GM12878 (cell line): ENCODE results near the gene DSEL.

ENCODE experiments used
- CTCF ChIP-seq, 3 experiments: IDR thresholded peaks in 2 of 3; conservative IDR thresholded peaks in 1 of 3; 2 replicates each; pipeline ENCODE4 v1.5.1; 2011; ENCODE audit warnings: low read depth in 3 of 3, low read length in 3 of 3, mild to moderate bottlenecking in 3 of 3, control low read depth in 2 of 3, moderate library complexity in 2 of 3, inconsistent platforms in 1 of 3, mixed read lengths in 1 of 3; ENCODE audit not compliant: control insufficient read depth in 2 of 3, insufficient read depth in 1 of 3; ENCODE audit errors: extremely low read depth in 1 of 3
- ETV6 ChIP-seq, 2 experiments: fragments of 450-650 bp in 1 of 2; IDR thresholded peaks in 1 of 2; conservative IDR thresholded peaks in 1 of 2; 2 replicates each; pipeline ENCODE4 v1.6.1; 2014; ENCODE audit warnings: antibody characterized with exemption in 1 of 2, borderline replicate concordance in 1 of 2, low read depth in 1 of 2, mild to moderate bottlenecking in 1 of 2, moderate library complexity in 1 of 2
- PBX3 ChIP-seq: IDR thresholded peaks from 2 replicates; pipeline ENCODE4 v1.6.1; 2011; ENCODE audit warnings: mild to moderate bottlenecking, low read depth, low read length, moderate library complexity; ENCODE audit not compliant: insufficient replicate concordance
- RAD21 ChIP-seq: IDR thresholded peaks from 2 replicates; pipeline ENCODE4 v1.6.1; 2011; ENCODE audit warnings: mild to moderate bottlenecking, low read depth, low read length, moderate library complexity; ENCODE audit not compliant: insufficient read depth

GRCh38 chr18:67496469-67496868, 20.1 kb downstream of the DSEL start:
- TF ChIP-seq CTCF (IDR thresholded peaks at IDR 0.05 in 2 of 3, conservative IDR thresholded peaks at IDR 0.05 in 1 of 3; ENCODE audit: control insufficient read depth in 2 of 3, extremely low read depth in 1 of 3, insufficient read depth in 1 of 3, low read depth in 3 of 3, low read length in 3 of 3) (no peak), ETV6 (conservative IDR thresholded peaks at IDR 0.05 in 1 of 2, IDR thresholded peaks at IDR 0.05 in 1 of 2; ENCODE audit: borderline replicate concordance in 1 of 2, low read depth in 1 of 2) (no peak), RAD21 (no peak), PBX3 (no peak)
